Neural progenitor cell (in vitro differentiated cells): Measurements from ENCODE around the gene RNF183. TPM values are rescaled to one million over a fixed set of nuclear protein-coding genes. Genes with fewer than 3 reads are reported as not detected.

Experiments
- DNase-seq: peaks from one replicate; pipeline ENCODE4 v3.0.0-alpha.2; 2016; ENCODE audit warnings: low spot score
- H2AFZ ChIP-seq: fragments of 200-600 bp; sonication (generic); replicated peaks from 2 replicates; pipeline ENCODE4 v1.6.1; 2016; ENCODE audit warnings: antibody characterized with exemption
- H3F3A ChIP-seq: fragments of 200-600 bp; sonication (generic); 2 replicates; pipeline ENCODE4 v1.6.1; 2016; ENCODE audit warnings: antibody characterized with exemption, low read depth
- H3K27ac ChIP-seq: fragments of 200-600 bp; sonication (generic); 2 replicates; pipeline ENCODE4 v1.5.1; 2016; ENCODE audit warnings: mild to moderate bottlenecking
- H3K27me3 ChIP-seq: fragments of 200-600 bp; sonication (generic); 2 replicates; pipeline ENCODE4 v1.6.1; 2016; ENCODE audit warnings: mild to moderate bottlenecking, moderate library complexity
- H3K36me3 ChIP-seq: fragments of 200-600 bp; sonication (generic); 2 replicates; pipeline ENCODE4 v1.5.1; 2016
- H3K4me1 ChIP-seq: fragments of 200-600 bp; sonication (generic); 2 replicates; pipeline ENCODE4 v1.6.1; 2016; ENCODE audit warnings: mixed run types
- H3K4me2 ChIP-seq: fragments of 200-600 bp; sonication (generic); 2 replicates; pipeline ENCODE4 v1.6.1; 2016
- H3K4me3 ChIP-seq: fragments of 200-600 bp; sonication (generic); 2 replicates; pipeline ENCODE4 v1.5.1; 2016
- H3K79me2 ChIP-seq: fragments of 200-600 bp; sonication (generic); 2 replicates; pipeline ENCODE4 v1.6.1; 2016; ENCODE audit warnings: low read depth
- H3K9ac ChIP-seq: fragments of 200-600 bp; sonication (generic); 2 replicates; pipeline ENCODE4 v1.6.1; 2016
- H3K9me3 ChIP-seq: fragments of 200-600 bp; sonication (generic); 2 replicates; pipeline ENCODE4 v1.5.1; 2016; ENCODE audit warnings: low read depth
- H4K20me1 ChIP-seq: fragments of 200-600 bp; sonication (generic); 2 replicates; pipeline ENCODE4 v1.6.1; 2016; ENCODE audit warnings: low read depth
- H3K27ac Mint-ChIP-seq: 3 replicates; pipeline ENCODE4 v1.8.0; 2021; ENCODE audit warnings: mixed read lengths
- H3K27me3 Mint-ChIP-seq: 2 replicates; pipeline ENCODE4 v1.8.0; 2022; ENCODE audit warnings: low read depth, mild to moderate bottlenecking, inconsistent platforms, moderate library complexity, mixed read lengths; ENCODE audit not compliant: insufficient read depth
- H3K36me3 Mint-ChIP-seq: 3 replicates; pipeline ENCODE4 v1.8.0; 2021; ENCODE audit warnings: mixed read lengths
- H3K4me1 Mint-ChIP-seq: 3 replicates; pipeline ENCODE4 v1.8.0; 2021; ENCODE audit warnings: mixed read lengths
- H3K4me3 Mint-ChIP-seq: 3 replicates; pipeline ENCODE4 v1.8.0; 2021; ENCODE audit warnings: mild to moderate bottlenecking, moderate library complexity, mixed read lengths
- H3K9me3 Mint-ChIP-seq: 3 replicates; pipeline ENCODE4 v1.8.0; 2020; ENCODE audit warnings: mixed read lengths
- EZH2 ChIP-seq: fragments of 200-600 bp; sonication (generic); IDR thresholded peaks from 2 replicates; pipeline ENCODE4 v1.6.1; 2017; ENCODE audit warnings: antibody characterized with exemption, mild to moderate bottlenecking, moderate library complexity
- EZH2phosphoT487 ChIP-seq: fragments of 200-600 bp; sonication (generic); IDR thresholded peaks from 2 replicates; pipeline ENCODE4 v1.6.1; 2017; ENCODE audit warnings: antibody characterized with exemption
- total RNA-seq: library from RNA; depleted of rRNA; stranded (reverse); fragments of >200 nt; gene quantifications from 2 replicates; pipeline ENCODE4 v1.2.3, GENCODE V29; 2015; ENCODE audit warnings: low replicate concordance
- TF ChIP-seq, protein P1 (sequence below): fragments of 200-600 bp; sonication (generic); IDR thresholded peaks from 2 replicates; pipeline ENCODE4 v1.5.1; 2017; ENCODE audit warnings: antibody characterized with exemption, mild to moderate bottlenecking

The RNF183 gene
- total RNA-seq, 1 donor from 2014 or later: 0.09 TPM

DNA sequence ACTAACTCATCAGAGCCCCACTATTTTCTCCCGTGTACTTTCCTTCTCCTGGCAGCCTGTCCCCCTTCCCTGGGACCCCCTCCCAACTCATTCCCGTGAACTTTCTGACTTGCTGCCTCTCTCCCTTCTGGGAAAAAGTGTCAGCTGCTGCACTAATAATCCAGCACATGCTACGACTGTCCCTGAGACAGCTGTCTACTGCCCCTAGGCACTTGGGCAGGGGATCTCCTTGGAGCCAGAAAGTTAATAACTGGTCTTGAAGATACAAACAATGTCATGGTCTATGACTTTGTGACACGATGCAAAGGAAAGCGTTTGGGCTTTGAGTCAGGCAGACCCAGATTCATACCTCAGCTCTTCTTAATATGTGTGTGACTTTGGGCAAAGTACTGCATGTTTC, 10.1 kb upstream of the RNF183 start:
- Histone ChIP-seq H3K9ac (no peak overlapping the region), H3F3A (no peaks in the 10 kb centered on the region), H3K9me3 (no peaks in the 10 kb centered on the region), H4K20me1 (no peaks in the 10 kb centered on the region), H3K27ac (no peak overlapping the region), H3K4me1 (no peaks in the 10 kb centered on the region), H3K4me2 (no peak overlapping the region), H3K27me3 (no peaks in the 10 kb centered on the region), H3K4me3 (no peak overlapping the region), H2AFZ (no peak overlapping the region), H3K36me3 (no peaks in the 10 kb centered on the region), H3K79me2 (no peaks in the 10 kb centered on the region)
- H3K27me3 Mint-ChIP-seq: no peaks in the 10 kb centered on the region
- H3K27ac Mint-ChIP-seq: no peak overlapping the region
- H3K9me3 Mint-ChIP-seq: no peaks in the 10 kb centered on the region
- peaks cover 5% of the 10 kb centered on the region for H3K36me3 Mint-ChIP-seq
- H3K4me3 Mint-ChIP-seq: no peak overlapping the region
- TF ChIP-seq, protein P1, sequence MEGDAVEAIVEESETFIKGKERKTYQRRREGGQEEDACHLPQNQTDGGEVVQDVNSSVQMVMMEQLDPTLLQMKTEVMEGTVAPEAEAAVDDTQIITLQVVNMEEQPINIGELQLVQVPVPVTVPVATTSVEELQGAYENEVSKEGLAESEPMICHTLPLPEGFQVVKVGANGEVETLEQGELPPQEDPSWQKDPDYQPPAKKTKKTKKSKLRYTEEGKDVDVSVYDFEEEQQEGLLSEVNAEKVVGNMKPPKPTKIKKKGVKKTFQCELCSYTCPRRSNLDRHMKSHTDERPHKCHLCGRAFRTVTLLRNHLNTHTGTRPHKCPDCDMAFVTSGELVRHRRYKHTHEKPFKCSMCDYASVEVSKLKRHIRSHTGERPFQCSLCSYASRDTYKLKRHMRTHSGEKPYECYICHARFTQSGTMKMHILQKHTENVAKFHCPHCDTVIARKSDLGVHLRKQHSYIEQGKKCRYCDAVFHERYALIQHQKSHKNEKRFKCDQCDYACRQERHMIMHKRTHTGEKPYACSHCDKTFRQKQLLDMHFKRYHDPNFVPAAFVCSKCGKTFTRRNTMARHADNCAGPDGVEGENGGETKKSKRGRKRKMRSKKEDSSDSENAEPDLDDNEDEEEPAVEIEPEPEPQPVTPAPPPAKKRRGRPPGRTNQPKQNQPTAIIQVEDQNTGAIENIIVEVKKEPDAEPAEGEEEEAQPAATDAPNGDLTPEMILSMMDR: no peak
- no peak for TF ChIP-seq EZH2
- TF ChIP-seq EZH2phosphoT487: no peak
- no peak for DNase-seq
- H3K4me1 Mint-ChIP-seq: peaks cover 9% of the 10 kb centered on the region

GRCh38 chr9:113311961-113312360, 8.8 kb upstream of the RNF183 start:
- H3F3A ChIP-seq: no peaks in the 10 kb centered on the region
- H3K36me3 ChIP-seq: no peaks in the 10 kb centered on the region
- no peak overlapping the region for H3K4me2 ChIP-seq
- no peak overlapping the region for H3K27ac ChIP-seq
- TF ChIP-seq EZH2 (no peak), EZH2phosphoT487 (no peak)
- TF ChIP-seq, protein P1: no peak
- no peak overlapping the region for H3K27ac Mint-ChIP-seq
- no peaks in the 10 kb centered on the region for H4K20me1 ChIP-seq
- H3K4me1 ChIP-seq: no peaks in the 10 kb centered on the region
- peaks cover 13% of the 10 kb centered on the region for H3K4me1 Mint-ChIP-seq
- H3K4me3 Mint-ChIP-seq: no peak overlapping the region
- H3K9me3 Mint-ChIP-seq: no peaks in the 10 kb centered on the region
- no peaks in the 10 kb centered on the region for H3K79me2 ChIP-seq
- no peak overlapping the region for H2AFZ ChIP-seq
- no peaks in the 10 kb centered on the region for H3K27me3 Mint-ChIP-seq
- H3K36me3 Mint-ChIP-seq: peaks cover 3% of the 10 kb centered on the region
- H3K4me3 ChIP-seq: no peak overlapping the region
- no peak overlapping the region for H3K9ac ChIP-seq
- DNase-seq: no peak
- no peaks in the 10 kb centered on the region for H3K9me3 ChIP-seq
- H3K27me3 ChIP-seq: no peaks in the 10 kb centered on the region

- Histone ChIP-seq H3K4me3 (no peak overlapping the region), H3K4me1 (no peaks in the 10 kb centered on the region), H3F3A (no peaks in the 10 kb centered on the region), H3K27me3 (no peaks in the 10 kb centered on the region), H3K9ac (no peak overlapping the region), H3K27ac (no peak overlapping the region), H3K4me2 (no peak overlapping the region), H3K9me3 (no peaks in the 10 kb centered on the region), H2AFZ (no peak overlapping the region), H3K36me3 (no peaks in the 10 kb centered on the region), H4K20me1 (no peaks in the 10 kb centered on the region), H3K79me2 (no peaks in the 10 kb centered on the region)
- Mint-ChIP-seq H3K4me1 (peaks cover 4% of the 10 kb centered on the region), H3K27me3 (no peaks in the 10 kb centered on the region), H3K27ac (no peak overlapping the region), H3K4me3 (no peak overlapping the region), H3K36me3 (no peaks in the 10 kb centered on the region), H3K9me3 (no peaks in the 10 kb centered on the region)
- no peak for DNase-seq
- TF ChIP-seq EZH2phosphoT487 (no peak), EZH2 (no peak)
- TF ChIP-seq, protein P1: no peak
Measured at GRCh38 chr9:113310538-113310937, 7.4 kb upstream of the RNF183 start.
